OCI-LY1 (cell line): ENCODE measurements around the gene ZNF609.

ENCODE experiments used
- EZH2 ChIP-seq: fragments of 200-600 bp; sonication (generic), shearing (Covaris generic); IDR thresholded peaks from 2 replicates; pipeline ENCODE4 v1.8.0; 2017; ENCODE audit warnings: borderline replicate concordance, mixed run types, mild to moderate bottlenecking, antibody characterized with exemption, low read length, moderate library complexity, mixed read lengths
- TF ChIP-seq, protein P1 (sequence below): fragments of 200-600 bp; sonication (generic), shearing (Covaris generic); IDR thresholded peaks from 2 replicates; pipeline ENCODE4 v1.5.1; 2017; ENCODE audit warnings: mild to moderate bottlenecking, antibody characterized with exemption, low read length, moderate library complexity, mixed read lengths

GRCh38 chr15:64635499-64636495 lies 175.4 kb downstream of the ZNF609 start:
- no peak for TF ChIP-seq EZH2
- TF ChIP-seq, protein P1, sequence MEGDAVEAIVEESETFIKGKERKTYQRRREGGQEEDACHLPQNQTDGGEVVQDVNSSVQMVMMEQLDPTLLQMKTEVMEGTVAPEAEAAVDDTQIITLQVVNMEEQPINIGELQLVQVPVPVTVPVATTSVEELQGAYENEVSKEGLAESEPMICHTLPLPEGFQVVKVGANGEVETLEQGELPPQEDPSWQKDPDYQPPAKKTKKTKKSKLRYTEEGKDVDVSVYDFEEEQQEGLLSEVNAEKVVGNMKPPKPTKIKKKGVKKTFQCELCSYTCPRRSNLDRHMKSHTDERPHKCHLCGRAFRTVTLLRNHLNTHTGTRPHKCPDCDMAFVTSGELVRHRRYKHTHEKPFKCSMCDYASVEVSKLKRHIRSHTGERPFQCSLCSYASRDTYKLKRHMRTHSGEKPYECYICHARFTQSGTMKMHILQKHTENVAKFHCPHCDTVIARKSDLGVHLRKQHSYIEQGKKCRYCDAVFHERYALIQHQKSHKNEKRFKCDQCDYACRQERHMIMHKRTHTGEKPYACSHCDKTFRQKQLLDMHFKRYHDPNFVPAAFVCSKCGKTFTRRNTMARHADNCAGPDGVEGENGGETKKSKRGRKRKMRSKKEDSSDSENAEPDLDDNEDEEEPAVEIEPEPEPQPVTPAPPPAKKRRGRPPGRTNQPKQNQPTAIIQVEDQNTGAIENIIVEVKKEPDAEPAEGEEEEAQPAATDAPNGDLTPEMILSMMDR = no peak
